WTC11 (cell line): ENCODE measurements around the gene TBRG4. TPM values are rescaled to one million over a fixed set of nuclear protein-coding genes. Genes with fewer than 3 reads are reported as not detected.
A peak's percentile ranks its signal among the peaks of the same experiment; 100 is the strongest.

Experiments
- ATAC-seq: fragments of 200-7000 bp; cut with Tn5 transposase; 2 replicates; pipeline ENCODE4 v1.10.0; 2021; ENCODE audit warnings: mild to moderate bottlenecking, moderate library complexity
- CTCF ChIA-PET: fragments of 300-600 bp; sonication (Branson Sonifier 250); formaldehyde crosslinking; loops from one replicate; lab custom pipeline; 2021; ENCODE audit warnings: antibody characterized with exemption; lab: Charles Lee
- POLR2A ChIA-PET: fragments of 350-600 bp; sonication (Branson Sonifier 250); formaldehyde crosslinking; loops from one replicate; lab custom pipeline; 2021; ENCODE audit warnings: antibody characterized with exemption; lab: Charles Lee
- DNase-seq: peaks from one replicate; pipeline ENCODE4 v3.0.0; 2021; ENCODE audit warnings: low spot score
- H3K27ac Mint-ChIP-seq: 2 replicates; pipeline ENCODE4 v1.8.0; 2021; ENCODE audit warnings: mixed read lengths
- H3K27me3 Mint-ChIP-seq: 2 replicates; pipeline ENCODE4 v1.8.0; 2021; ENCODE audit warnings: low read depth, mild to moderate bottlenecking, moderate library complexity, mixed read lengths
- H3K36me3 Mint-ChIP-seq: 2 replicates; pipeline ENCODE4 v1.8.0; 2021; ENCODE audit warnings: mixed read lengths
- H3K4me1 Mint-ChIP-seq: 2 replicates; pipeline ENCODE4 v1.8.0; 2022; ENCODE audit warnings: mixed read lengths
- H3K4me3 Mint-ChIP-seq: 2 replicates; pipeline ENCODE4 v1.8.0; 2021; ENCODE audit warnings: mild to moderate bottlenecking, moderate library complexity, mixed read lengths
- H3K9me3 Mint-ChIP-seq: 2 replicates; pipeline ENCODE4 v1.8.0; 2021; ENCODE audit warnings: mixed read lengths
- CREB1 ChIP-seq: sonication (generic); formaldehyde crosslinking; IDR thresholded peaks from 2 replicates; pipeline ENCODE4 v1.8.0; 2023; ENCODE audit warnings: mild to moderate bottlenecking, missing genetic modification reagents
- CREM ChIP-seq: sonication (generic); formaldehyde crosslinking; IDR thresholded peaks from 2 replicates; pipeline ENCODE4 v1.8.1; 2022; ENCODE audit warnings: mild to moderate bottlenecking, missing genetic modification reagents, moderate library complexity
- FOXP1 ChIP-seq: sonication (generic); formaldehyde crosslinking; IDR thresholded peaks from 2 replicates; pipeline ENCODE4 v1.8.0; 2022; ENCODE audit warnings: missing genetic modification reagents, mild to moderate bottlenecking, moderate library complexity, borderline replicate concordance
- GABPB1 ChIP-seq: sonication (generic); formaldehyde crosslinking; IDR thresholded peaks from 2 replicates; pipeline ENCODE4 v1.8.1; 2023; ENCODE audit warnings: mild to moderate bottlenecking, missing genetic modification reagents
- GTF2I ChIP-seq: fragments of 250-450 bp; sonication (Bioruptor Pico); conservative IDR thresholded peaks from 2 replicates; pipeline ENCODE4 v1.4.0; 2021; ENCODE audit warnings: mild to moderate bottlenecking
- MYBL2 ChIP-seq: sonication (generic); formaldehyde crosslinking; IDR thresholded peaks from 2 replicates; pipeline ENCODE4 v1.8.1; 2023; ENCODE audit warnings: mild to moderate bottlenecking, moderate library complexity, missing genetic modification reagents
- NFATC4 ChIP-seq: fragments of 250-450 bp; sonication (Bioruptor Pico); IDR thresholded peaks from 2 replicates; pipeline ENCODE4 v1.9.0; 2021; ENCODE audit warnings: mild to moderate bottlenecking
- NR1H2 ChIP-seq: sonication (generic); formaldehyde crosslinking; IDR thresholded peaks from 2 replicates; pipeline ENCODE4 v1.9.0; 2021; ENCODE audit warnings: mild to moderate bottlenecking, moderate library complexity, missing genetic modification reagents
- NR3C1 ChIP-seq: sonication (generic); formaldehyde crosslinking; conservative IDR thresholded peaks from 2 replicates; pipeline ENCODE4 v1.8.1; 2023; ENCODE audit warnings: low read depth, mild to moderate bottlenecking, missing genetic modification reagents
- PRRX2 ChIP-seq: fragments of 250-450 bp; sonication (Bioruptor Pico); IDR thresholded peaks from 2 replicates; pipeline ENCODE4 v1.8.0; 2021; ENCODE audit warnings: mild to moderate bottlenecking
- RORB ChIP-seq: fragments of 250-450 bp; sonication (Bioruptor Pico); IDR thresholded peaks from 2 replicates; pipeline ENCODE4 v1.9.0; 2021; ENCODE audit warnings: mild to moderate bottlenecking
- SOX15 ChIP-seq: fragments of 250-450 bp; sonication (Bioruptor Pico); IDR thresholded peaks from 2 replicates; pipeline ENCODE4 v1.9.0; 2021; ENCODE audit warnings: mild to moderate bottlenecking
- TCF7 ChIP-seq: sonication (generic); formaldehyde crosslinking; IDR thresholded peaks from 2 replicates; pipeline ENCODE4 v1.8.0; 2022; ENCODE audit warnings: mild to moderate bottlenecking, low read depth, missing genetic modification reagents, moderate library complexity
- ZBTB21 ChIP-seq: sonication (generic); formaldehyde crosslinking; IDR thresholded peaks from 2 replicates; pipeline ENCODE4 v1.8.1; 2023; ENCODE audit warnings: mild to moderate bottlenecking, missing genetic modification reagents, borderline replicate concordance
- ZNF138 ChIP-seq: sonication (generic); formaldehyde crosslinking; conservative IDR thresholded peaks from 2 replicates; pipeline ENCODE4 v1.8.1; 2022; ENCODE audit warnings: mild to moderate bottlenecking, moderate library complexity, missing genetic modification reagents
- ZNF232 ChIP-seq: sonication (generic); formaldehyde crosslinking; IDR thresholded peaks from 2 replicates; pipeline ENCODE4 v1.8.0; 2022; ENCODE audit warnings: mild to moderate bottlenecking, missing genetic modification reagents
- ZNF317 ChIP-seq: sonication (generic); formaldehyde crosslinking; IDR thresholded peaks from 2 replicates; pipeline ENCODE4 v1.8.1; 2023; ENCODE audit warnings: low read depth, mild to moderate bottlenecking, moderate library complexity, missing genetic modification reagents, borderline replicate concordance
- ZNF416 ChIP-seq: fragments of 250-450 bp; sonication (Bioruptor Pico); IDR thresholded peaks from 2 replicates; pipeline ENCODE4 v1.9.0; 2021; ENCODE audit warnings: mild to moderate bottlenecking, inconsistent platforms
- ZNF423 ChIP-seq: fragments of 250-450 bp; sonication (Bioruptor Pico); IDR thresholded peaks from 2 replicates; pipeline ENCODE4 v2.1.2; 2022; ENCODE audit warnings: mild to moderate bottlenecking, moderate library complexity
- total RNA-seq: library from RNA; stranded (reverse); gene quantifications from 3 replicates; pipeline ENCODE4 v1.2.3, GENCODE V29; 2021
- TF ChIP-seq, protein P1 (sequence below): fragments of 250-450 bp; sonication (Bioruptor Pico); IDR thresholded peaks from 2 replicates; pipeline ENCODE4 v1.9.0; 2021; ENCODE audit warnings: mild to moderate bottlenecking
- TF ChIP-seq, protein P2 (sequence below): sonication (generic); formaldehyde crosslinking; IDR thresholded peaks from 2 replicates; pipeline ENCODE4 v1.8.0; 2022; ENCODE audit warnings: mild to moderate bottlenecking, missing genetic modification reagents
- TF ChIP-seq, protein P3 (sequence below): sonication (generic); formaldehyde crosslinking; IDR thresholded peaks from 2 replicates; pipeline ENCODE4 v1.8.1; 2022; ENCODE audit warnings: mild to moderate bottlenecking, moderate library complexity, missing genetic modification reagents
- TF ChIP-seq, protein P4 (sequence below): sonication (generic); formaldehyde crosslinking; IDR thresholded peaks from 2 replicates; pipeline ENCODE4 v1.8.1; 2022; ENCODE audit warnings: missing genetic modification reagents, borderline replicate concordance
- TF ChIP-seq, protein P5 (sequence below): sonication (generic); formaldehyde crosslinking; IDR thresholded peaks from 2 replicates; pipeline ENCODE4 v1.8.0; 2022; ENCODE audit warnings: mild to moderate bottlenecking, missing genetic modification reagents
- TF ChIP-seq, protein P6 (sequence below): fragments of 250-450 bp; sonication (Bioruptor Pico); IDR thresholded peaks from 2 replicates; pipeline ENCODE4 v1.9.0; 2021; ENCODE audit warnings: mild to moderate bottlenecking
- TF ChIP-seq, protein P7 (sequence below): sonication (generic); formaldehyde crosslinking; IDR thresholded peaks from 2 replicates; pipeline ENCODE4 v1.8.1; 2023; ENCODE audit warnings: mild to moderate bottlenecking, missing genetic modification reagents

TBRG4 gene
- total RNA-seq, 1 experiment from 2014 or later = 167 TPM

DNA sequence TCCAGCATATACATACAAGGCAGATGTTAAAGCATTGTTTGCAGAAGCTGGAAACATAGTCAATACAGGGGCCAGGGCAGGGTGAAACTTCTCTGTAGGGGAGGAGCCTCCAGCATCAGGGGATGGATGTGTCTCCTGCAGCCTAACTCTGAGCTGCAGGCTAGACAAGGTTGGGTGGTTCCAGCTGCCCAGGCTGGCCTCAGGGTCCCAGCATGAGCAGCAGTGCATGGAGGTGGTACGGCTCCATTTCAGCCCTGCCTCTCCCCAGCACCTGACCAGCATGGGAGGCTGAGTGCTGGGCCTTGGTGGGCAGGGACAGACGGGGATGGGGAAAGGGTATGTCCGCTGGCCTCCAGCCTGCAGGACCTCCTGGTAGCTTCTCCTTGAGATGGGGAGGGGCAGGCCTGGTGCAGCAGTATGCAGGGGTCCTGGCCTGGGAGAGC is 7.4 kb upstream of the TBRG4 start (continued):
- TF ChIP-seq ZNF232 (CRISPR knock-in tag) = no peak
- no peak for TF ChIP-seq FOXP1 (CRISPR knock-in tag)
- TF ChIP-seq NR3C1 (CRISPR knock-in tag) = no peak
- TF ChIP-seq ZNF416 = no peak
- no peak for TF ChIP-seq PRRX2 (CRISPR knock-in tag)
- no peak for TF ChIP-seq SOX15 (CRISPR knock-in tag)
- TF ChIP-seq ZNF317 = no peak
- TF ChIP-seq, protein P1, sequence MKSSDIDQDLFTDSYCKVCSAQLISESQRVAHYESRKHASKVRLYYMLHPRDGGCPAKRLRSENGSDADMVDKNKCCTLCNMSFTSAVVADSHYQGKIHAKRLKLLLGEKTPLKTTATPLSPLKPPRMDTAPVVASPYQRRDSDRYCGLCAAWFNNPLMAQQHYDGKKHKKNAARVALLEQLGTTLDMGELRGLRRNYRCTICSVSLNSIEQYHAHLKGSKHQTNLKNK (CRISPR knock-in tag) = no peak
- TF ChIP-seq TCF7 (CRISPR knock-in tag) = no peak

DNA sequence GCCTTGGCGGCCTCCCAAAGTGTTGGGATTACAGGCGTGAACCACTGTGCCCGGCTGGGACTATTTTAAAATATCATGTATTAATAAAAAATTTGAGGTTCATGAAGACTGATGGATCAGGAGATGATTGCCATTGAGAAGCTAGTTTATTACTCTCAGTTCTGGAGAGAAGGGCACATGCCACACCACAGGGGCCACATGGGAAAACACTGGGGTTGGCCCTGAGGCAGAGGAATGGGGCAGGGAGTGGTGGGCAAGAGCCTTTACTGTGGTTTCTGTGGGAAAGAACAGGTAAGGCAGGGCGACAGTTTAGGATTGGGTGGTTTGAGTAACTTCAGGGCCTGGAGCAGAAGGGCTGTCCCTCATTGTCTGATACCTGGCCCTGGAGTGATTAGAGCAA is 6.8 kb upstream of the TBRG4 start:
- peaks cover 2% of the 10 kb centered on the region for H3K4me1 Mint-ChIP-seq
- H3K27me3 Mint-ChIP-seq = peaks cover 21% of the 10 kb centered on the region
- TF ChIP-seq, protein P2, sequence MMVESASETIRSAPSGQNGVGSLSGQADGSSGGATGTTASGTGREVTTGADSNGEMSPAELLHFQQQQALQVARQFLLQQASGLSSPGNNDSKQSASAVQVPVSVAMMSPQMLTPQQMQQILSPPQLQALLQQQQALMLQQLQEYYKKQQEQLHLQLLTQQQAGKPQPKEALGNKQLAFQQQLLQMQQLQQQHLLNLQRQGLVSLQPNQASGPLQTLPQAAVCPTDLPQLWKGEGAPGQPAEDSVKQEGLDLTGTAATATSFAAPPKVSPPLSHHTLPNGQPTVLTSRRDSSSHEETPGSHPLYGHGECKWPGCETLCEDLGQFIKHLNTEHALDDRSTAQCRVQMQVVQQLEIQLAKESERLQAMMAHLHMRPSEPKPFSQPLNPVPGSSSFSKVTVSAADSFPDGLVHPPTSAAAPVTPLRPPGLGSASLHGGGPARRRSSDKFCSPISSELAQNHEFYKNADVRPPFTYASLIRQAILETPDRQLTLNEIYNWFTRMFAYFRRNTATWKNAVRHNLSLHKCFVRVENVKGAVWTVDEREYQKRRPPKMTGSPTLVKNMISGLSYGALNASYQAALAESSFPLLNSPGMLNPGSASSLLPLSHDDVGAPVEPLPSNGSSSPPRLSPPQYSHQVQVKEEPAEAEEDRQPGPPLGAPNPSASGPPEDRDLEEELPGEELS (CRISPR knock-in tag) = no peak
- TF ChIP-seq ZNF423 (CRISPR knock-in tag) = no peak
- TF ChIP-seq, protein P3, sequence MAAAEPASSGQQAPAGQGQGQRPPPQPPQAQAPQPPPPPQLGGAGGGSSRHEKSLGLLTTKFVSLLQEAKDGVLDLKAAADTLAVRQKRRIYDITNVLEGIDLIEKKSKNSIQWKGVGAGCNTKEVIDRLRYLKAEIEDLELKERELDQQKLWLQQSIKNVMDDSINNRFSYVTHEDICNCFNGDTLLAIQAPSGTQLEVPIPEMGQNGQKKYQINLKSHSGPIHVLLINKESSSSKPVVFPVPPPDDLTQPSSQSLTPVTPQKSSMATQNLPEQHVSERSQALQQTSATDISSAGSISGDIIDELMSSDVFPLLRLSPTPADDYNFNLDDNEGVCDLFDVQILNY (CRISPR knock-in tag) = no peak
- no peak for TF ChIP-seq GTF2I (CRISPR knock-in tag)
- no peak for TF ChIP-seq NFATC4 (CRISPR knock-in tag)
- TF ChIP-seq ZBTB21 (CRISPR knock-in tag) = no peak
- TF ChIP-seq, protein P4, sequence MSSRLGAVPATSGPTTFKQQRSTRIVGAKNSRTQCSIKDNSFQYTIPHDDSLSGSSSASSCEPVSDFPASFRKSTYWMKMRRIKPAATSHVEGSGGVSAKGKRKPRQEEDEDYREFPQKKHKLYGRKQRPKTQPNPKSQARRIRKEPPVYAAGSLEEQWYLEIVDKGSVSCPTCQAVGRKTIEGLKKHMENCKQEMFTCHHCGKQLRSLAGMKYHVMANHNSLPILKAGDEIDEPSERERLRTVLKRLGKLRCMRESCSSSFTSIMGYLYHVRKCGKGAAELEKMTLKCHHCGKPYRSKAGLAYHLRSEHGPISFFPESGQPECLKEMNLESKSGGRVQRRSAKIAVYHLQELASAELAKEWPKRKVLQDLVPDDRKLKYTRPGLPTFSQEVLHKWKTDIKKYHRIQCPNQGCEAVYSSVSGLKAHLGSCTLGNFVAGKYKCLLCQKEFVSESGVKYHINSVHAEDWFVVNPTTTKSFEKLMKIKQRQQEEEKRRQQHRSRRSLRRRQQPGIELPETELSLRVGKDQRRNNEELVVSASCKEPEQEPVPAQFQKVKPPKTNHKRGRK = no peak
- no peak for TF ChIP-seq NR1H2 (CRISPR knock-in tag)
- no peak for TF ChIP-seq ZNF317
- TF ChIP-seq, protein P5, sequence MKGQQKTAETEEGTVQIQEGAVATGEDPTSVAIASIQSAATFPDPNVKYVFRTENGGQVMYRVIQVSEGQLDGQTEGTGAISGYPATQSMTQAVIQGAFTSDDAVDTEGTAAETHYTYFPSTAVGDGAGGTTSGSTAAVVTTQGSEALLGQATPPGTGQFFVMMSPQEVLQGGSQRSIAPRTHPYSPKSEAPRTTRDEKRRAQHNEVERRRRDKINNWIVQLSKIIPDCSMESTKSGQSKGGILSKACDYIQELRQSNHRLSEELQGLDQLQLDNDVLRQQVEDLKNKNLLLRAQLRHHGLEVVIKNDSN (CRISPR knock-in tag) = no peak
- TF ChIP-seq RORB (CRISPR knock-in tag) = no peak
- no peak overlapping the region for H3K27ac Mint-ChIP-seq
- H3K36me3 Mint-ChIP-seq = no peaks in the 10 kb centered on the region
- no peak overlapping the region for H3K4me3 Mint-ChIP-seq
- ATAC-seq = no peak
- no peaks in the 10 kb centered on the region for H3K9me3 Mint-ChIP-seq
- DNase-seq = no peak
- CTCF ChIA-PET = interaction anchor here (0.5 to 0.7 kb wide), 2 partner anchors 30 to 119 kb away, joined by 3 read pairs; no protein-coding TSS in a partner anchor
- POLR2A ChIA-PET = no interaction called here

DNA sequence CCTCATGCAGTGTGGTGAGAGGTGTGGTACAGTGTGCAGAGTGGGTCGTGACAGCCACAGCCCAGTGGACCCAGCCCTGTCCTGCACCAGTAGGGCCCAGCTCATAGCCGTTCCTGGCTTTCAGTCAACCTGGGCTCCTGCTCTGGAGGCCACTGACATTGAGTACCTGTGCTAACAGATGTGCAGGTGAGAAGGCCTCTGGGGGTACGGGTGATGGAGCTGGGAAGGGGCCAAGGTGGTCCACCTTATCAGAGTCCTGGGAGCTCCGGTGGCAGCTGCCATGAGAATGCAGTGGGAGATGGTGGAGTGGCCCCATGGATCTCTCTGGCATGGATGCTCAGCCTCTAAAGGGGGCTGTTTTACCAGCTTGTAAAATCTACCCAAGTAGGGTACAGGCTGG is 6.1 kb upstream of the TBRG4 start:
- H3K9me3 Mint-ChIP-seq = no peaks in the 10 kb centered on the region
- ATAC-seq = no peak
- H3K27me3 Mint-ChIP-seq = peaks cover 21% of the 10 kb centered on the region
- H3K36me3 Mint-ChIP-seq = no peaks in the 10 kb centered on the region
- POLR2A ChIA-PET = no interaction called here
- DNase-seq = no peak
- H3K4me1 Mint-ChIP-seq = peaks cover 3% of the 10 kb centered on the region
- no peak overlapping the region for H3K4me3 Mint-ChIP-seq
- CTCF ChIA-PET = no interaction called here
- H3K27ac Mint-ChIP-seq = 0 out of 2 replicates have a peak overlapping the region, but pooled peaks have one; percentile 21
- TF ChIP-seq ZNF138 (CRISPR knock-in tag) = no peak
- TF ChIP-seq GABPB1 = no peak
- no peak for TF ChIP-seq TCF7 (CRISPR knock-in tag)
- no peak for TF ChIP-seq CREM (CRISPR knock-in tag)
- no peak for TF ChIP-seq MYBL2 (CRISPR knock-in tag)
- no peak for TF ChIP-seq ZNF232 (CRISPR knock-in tag)
- TF ChIP-seq, protein P6, sequence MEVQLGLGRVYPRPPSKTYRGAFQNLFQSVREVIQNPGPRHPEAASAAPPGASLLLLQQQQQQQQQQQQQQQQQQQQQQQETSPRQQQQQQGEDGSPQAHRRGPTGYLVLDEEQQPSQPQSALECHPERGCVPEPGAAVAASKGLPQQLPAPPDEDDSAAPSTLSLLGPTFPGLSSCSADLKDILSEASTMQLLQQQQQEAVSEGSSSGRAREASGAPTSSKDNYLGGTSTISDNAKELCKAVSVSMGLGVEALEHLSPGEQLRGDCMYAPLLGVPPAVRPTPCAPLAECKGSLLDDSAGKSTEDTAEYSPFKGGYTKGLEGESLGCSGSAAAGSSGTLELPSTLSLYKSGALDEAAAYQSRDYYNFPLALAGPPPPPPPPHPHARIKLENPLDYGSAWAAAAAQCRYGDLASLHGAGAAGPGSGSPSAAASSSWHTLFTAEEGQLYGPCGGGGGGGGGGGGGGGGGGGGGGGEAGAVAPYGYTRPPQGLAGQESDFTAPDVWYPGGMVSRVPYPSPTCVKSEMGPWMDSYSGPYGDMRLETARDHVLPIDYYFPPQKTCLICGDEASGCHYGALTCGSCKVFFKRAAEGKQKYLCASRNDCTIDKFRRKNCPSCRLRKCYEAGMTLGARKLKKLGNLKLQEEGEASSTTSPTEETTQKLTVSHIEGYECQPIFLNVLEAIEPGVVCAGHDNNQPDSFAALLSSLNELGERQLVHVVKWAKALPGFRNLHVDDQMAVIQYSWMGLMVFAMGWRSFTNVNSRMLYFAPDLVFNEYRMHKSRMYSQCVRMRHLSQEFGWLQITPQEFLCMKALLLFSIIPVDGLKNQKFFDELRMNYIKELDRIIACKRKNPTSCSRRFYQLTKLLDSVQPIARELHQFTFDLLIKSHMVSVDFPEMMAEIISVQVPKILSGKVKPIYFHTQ (CRISPR knock-in tag) = no peak
- TF ChIP-seq RORB (CRISPR knock-in tag) = no peak
- no peak for TF ChIP-seq CREB1 (CRISPR knock-in tag)
- TF ChIP-seq, protein P7, sequence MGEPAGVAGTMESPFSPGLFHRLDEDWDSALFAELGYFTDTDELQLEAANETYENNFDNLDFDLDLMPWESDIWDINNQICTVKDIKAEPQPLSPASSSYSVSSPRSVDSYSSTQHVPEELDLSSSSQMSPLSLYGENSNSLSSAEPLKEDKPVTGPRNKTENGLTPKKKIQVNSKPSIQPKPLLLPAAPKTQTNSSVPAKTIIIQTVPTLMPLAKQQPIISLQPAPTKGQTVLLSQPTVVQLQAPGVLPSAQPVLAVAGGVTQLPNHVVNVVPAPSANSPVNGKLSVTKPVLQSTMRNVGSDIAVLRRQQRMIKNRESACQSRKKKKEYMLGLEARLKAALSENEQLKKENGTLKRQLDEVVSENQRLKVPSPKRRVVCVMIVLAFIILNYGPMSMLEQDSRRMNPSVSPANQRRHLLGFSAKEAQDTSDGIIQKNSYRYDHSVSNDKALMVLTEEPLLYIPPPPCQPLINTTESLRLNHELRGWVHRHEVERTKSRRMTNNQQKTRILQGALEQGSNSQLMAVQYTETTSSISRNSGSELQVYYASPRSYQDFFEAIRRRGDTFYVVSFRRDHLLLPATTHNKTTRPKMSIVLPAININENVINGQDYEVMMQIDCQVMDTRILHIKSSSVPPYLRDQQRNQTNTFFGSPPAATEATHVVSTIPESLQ (CRISPR knock-in tag) = no peak
